GM19351 (cell line): ENCODE results near the gene PARD6B.

Experiments used
- ATAC-seq: cut with Tn5 transposase; IDR thresholded peaks from one replicate; pipeline ENCODE4 v1.9.1; 2021; ENCODE audit warnings: mild to moderate bottlenecking, moderate library complexity; ENCODE audit not compliant: unreplicated experiment

Gene PARD6B

GRCh38 chr20:50723672-50724071, 7.7 kb upstream of the PARD6B start:
- ATAC-seq = no peak

GRCh38 chr20:50724112-50724725, 7.2 kb upstream of the PARD6B start:
- no peak for ATAC-seq

DNA sequence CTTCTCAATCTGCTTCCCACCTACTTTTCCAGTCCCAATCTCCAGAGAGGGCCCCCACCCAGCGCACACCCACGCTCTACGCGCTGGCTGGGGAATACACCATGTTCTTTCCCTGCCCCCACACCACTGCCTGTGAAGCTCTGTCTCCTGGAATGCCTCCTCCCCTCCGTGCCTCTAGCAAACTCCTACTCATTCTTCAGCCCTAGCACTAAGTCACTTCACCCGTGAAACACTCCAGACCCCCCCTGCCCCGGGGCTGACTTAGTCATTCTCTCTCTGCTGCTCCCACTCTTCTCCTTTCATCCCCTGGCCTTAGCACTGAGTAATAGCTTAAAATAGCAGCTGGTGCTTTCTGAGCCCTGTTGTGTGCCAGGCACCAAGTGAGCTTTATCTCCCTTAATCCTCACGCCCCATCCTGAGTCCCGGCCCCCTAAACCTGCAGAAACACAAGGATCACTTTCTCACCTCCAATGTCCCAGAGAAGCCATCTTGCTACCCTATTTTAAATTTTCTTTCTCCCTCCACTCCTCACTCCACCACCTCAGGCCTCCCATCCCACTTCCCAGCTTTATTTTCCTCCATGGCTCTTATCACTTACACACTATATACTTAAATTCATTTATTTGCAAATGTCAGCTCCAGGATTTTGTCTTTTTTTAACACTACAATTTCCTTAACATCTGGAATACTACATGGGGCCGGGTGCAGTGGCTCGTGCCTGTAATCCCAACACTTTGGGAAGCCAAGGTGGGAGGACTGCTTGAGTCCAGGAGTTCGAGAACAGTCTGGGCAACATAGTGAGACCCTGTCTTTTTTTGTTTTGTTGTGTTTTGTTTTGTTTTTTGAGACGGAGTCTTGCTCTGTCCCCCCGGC, 6.3 kb upstream of the PARD6B start:
- no peak for ATAC-seq

- ATAC-seq = no peak
These were observed 5.7 kb upstream of the PARD6B start for GRCh38 chr20:50725724-50726005.

GRCh38 chr20:50726955-50727791, 4.2 kb upstream of the PARD6B start:
- ATAC-seq = no peak

DNA sequence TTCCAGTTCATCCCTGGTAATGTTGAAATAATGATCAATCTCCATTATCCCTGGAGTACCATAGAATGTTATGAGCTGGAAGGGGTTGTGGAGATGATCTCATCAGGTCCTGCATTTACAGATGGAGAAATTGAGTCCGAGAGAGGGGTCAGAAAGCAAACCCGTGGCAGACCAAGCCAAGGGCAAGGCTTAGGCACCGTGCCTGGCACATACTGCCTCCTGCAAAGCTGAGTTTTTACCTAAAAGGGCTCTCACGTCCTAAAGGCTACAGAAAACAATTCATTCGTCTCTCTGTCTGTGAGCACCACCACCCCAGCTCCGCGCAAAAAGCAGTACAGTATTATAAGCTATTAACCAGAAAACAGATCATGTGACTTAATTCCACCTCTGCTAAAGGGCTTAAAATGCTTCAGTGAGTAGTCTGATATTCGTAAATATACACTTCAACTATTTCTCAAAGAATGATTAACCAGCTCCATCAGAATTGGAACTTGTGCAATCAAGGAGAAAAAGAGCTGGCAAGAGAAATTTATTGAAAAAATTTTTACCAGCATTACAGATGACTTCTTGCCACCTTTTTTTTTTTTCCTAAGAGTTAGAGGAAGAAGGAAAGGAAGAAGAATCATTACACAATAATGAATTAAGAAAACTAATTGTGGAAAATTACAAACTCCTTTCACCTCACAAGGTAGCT, 3.4 kb upstream of the PARD6B start:
- no peak for ATAC-seq

GRCh38 chr20:50728486-50728980, 2.8 kb upstream of the PARD6B start:
- ATAC-seq = no peak

GRCh38 chr20:50728981-50729874, 2.2 kb upstream of the PARD6B start:
- ATAC-seq = no peak

- no peak for ATAC-seq
These were observed 1.2 kb upstream of the PARD6B start for GRCh38 chr20:50729901-50730764.

DNA sequence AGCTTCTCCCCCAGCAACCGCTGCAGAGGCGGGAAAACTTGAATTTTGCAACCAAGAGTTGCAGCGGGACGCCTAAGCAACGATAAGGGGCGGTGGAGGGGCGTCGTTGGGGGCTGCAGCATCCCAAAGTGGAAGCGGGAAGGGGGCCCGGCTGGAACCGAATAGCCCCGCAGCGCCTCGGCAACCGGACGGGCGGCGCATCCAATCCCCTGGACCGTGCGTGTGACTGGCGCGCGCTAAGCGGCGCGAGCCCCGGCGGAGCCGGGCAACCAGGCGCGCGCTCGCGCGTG, 670 bp upstream of the PARD6B start:
- no peak for ATAC-seq

DNA sequence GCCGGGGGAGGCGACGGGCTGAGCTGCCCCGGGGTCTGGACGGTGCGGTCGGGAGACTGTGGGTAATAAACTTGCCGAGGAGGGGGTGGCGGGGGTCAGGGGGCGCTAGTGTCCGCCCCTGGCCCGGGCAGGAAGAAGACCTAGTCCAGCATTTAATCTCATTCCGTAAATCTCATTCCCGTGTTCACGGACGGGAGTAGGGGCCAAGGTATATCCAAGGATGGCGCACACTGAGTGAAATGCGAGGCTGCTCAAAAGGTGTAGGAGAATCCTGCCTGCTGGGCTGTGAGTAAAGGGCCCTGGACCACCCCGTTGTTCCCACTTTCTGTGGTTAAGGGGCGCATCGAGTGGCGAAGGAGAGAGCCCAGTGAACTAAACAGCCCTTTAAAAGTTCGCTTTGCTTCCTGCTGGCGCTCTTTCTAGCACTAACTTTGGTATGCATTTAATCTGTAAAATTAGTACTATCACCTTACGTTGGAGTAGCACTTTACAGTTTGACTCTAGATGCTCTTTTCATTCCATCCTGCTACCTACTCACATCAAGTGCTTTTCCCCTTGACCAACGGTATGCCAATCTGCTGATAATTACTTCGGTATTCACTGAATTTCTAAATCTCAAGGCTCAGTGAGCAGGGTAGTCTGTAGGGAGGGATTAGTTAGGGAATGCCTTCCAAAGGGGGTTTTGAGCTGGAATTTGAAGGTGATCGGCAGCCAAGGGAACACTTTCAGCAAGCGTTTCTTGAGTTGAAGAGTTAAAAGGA, 730 bp downstream of the PARD6B start:
- no peak for ATAC-seq

DNA sequence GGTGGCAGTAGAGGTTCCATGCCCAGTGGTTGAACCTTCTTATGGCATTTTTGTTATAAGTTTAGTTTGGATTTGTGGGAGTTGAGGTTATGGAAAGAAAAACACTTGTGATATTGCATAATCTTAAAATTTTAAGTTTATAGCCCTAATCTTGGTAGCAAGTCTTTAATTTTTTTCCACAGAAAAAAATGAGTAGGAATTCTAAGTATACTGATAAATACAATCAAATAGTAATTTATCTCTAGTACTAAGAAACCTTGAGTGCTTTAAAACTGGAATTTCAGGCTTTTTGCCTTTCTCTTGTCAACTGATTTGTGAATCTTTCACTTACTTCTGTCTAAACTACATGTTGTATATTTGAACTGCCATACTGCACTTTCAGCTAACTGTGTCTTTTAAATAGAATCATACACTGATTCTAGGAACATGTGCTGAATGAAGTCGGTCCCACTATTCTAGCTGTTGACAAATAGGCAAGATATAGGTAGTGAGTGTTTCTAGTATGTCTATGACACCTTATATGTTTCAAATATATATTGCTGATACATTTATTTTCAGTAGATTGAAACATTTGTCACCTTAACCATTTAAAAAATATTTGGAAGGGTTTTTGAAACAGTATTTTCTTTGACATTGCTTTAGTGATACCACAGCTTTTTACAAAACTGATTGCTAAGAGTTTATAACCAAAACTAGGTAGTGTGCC, 2.4 kb downstream of the PARD6B start:
- ATAC-seq = no peak

DNA sequence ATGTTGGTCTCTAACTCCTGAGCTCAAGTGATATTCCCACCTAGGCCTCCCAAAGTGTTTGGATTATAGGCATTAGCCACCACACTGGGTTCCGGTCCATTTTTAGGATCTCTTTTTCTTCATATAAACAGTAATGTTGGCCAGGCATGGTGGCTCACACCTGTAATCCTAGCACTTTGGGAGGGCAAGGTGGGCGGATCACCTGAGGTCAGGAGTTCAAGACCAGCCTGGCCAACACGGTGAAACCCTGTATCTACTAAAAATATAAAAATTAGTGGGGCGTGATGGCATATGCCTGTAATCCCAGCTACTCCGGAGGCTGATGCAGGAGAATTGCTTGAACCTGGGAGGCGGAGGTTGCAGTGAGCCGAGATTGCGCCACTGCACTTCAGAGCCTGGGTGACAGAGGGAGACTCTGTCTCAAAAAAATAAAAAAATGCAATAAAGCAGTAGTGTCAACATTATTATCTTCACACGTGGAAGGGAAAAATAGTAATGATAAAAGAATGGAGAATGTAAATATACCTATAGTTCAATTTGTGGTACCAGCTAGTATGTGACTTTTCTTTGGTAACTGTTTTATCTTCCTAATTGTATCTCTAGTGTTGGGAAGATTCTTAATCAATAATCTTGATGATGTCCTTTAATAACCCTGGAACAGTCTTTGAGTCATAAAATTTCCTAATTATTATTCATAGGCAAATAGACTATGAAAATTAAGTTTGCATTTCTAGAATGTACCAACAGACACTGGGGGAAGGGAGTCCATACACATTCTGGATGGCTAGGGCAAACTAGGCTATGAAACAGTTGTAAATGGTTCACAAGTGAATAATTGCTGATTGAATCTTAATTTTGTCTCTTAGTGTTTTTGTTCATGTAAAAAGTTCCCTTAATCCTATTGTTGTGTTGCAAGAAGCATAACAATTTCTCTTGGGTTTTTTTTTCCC, 3.6 kb downstream of the PARD6B start:
- ATAC-seq = no peak

DNA sequence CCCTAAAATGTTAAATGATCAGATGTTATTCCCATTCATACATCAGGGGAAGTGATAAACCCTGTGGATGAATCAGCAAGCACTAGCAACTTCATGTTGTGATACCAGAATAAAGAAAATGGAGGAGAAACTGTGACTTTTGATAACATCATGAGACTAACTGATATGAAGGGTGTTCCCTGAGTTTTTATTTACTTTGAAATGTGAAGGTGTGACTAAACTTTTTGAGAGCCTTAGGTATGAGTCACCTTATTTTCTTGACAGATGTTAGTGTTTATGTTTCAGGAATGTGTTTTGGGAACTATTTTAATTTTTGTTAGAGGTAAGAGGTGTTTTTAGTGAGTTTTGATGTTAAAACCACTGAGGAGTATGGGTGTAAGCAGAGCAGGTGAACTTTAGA, 4.4 kb downstream of the PARD6B start:
- ATAC-seq = no peak

DNA sequence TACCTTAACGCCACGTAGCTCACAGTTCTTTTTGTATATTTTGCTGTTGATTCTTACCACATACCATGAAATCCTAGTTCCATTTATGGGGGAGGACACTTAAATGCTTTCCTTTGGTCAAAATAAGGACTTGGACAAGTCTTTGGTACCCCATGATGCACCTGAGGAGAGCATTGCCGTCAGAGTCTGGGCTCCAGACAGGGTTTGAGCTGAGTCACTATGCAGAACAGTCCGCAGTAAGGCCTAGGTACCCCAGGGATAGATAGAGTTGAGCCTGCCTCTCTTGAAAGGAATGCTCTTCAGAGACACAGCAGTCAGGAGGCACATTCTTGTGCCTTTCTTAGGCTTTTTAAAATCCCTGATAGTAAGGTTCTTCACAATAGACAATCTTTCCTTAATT, 6.0 kb downstream of the PARD6B start:
- ATAC-seq = no peak

DNA sequence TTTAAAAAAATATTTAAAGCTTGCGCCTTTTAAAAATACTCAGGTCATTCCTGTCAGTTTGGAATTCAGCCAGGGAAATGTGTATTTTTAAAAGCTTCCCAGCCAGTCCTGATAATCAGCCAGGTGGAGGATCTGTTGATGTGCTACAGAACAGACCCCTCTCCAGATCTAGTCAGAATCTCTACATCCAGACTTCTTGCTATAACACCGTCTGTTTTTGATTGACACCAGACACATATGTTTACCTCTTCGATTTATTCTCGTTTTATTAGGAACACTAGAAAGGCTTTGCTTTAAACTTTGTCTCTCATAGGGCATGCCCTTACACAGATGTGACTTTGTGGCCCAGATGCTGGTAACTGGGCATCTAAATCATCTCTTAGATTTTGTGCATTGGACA, 11.7 kb downstream of the PARD6B start:
- no peak for ATAC-seq
